ENCODE measurements around the gene C1orf21. TPM values are rescaled to one million over a fixed set of nuclear protein-coding genes. Genes with fewer than 3 reads are reported as not detected.

The C1orf21 gene
- polyA plus RNA-seq, 1 experiment, result 4.3 TPM

GRCh38 chr1:184487531-184488193 is 100.8 kb downstream of the C1orf21 start:
- ChIA-PET CTCF (no interaction called here), POLR2A (no interaction called here)
- H3K36me3 ChIP-seq (ENCODE audit: control insufficient read depth, insufficient read depth, low read length), result no peaks in the 10 kb centered on the region
- no peaks in the 10 kb centered on the region for H3K27me3 ChIP-seq (ENCODE audit: control insufficient read depth, insufficient read depth, low read length)
- TF ChIP-seq CTCF (IDR thresholded peaks at IDR 0.05; ENCODE audit: insufficient read depth, low read depth, low read length), result no peak
- no peak for DNase-seq (ENCODE audit: low read depth)
- no peak overlapping the region for H3K4me3 ChIP-seq (ENCODE audit: low read depth, low read length)

DNA sequence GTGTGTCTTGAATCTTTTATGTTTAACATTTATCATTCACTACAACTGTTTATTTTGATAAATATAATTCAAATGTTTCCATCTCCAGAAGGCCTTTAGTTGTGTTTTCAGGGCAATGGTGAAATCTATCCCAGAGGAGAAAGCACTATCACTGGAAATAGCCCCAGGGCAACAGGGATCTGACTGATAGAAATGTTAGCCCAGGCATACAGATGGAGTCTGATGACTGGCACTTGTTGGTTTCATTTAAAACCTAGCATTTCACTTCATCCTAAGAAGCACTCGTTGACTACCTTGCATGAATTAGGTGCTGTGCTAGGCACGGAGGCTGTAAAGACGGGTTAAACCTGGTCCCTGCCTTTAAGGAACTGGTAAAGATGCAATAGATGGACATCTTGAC is 103.1 kb downstream of the C1orf21 start:
- H3K27me3 ChIP-seq (ENCODE audit: control insufficient read depth, insufficient read depth, low read length), result no peaks in the 10 kb centered on the region
- ChIA-PET CTCF (no interaction called here), POLR2A (no interaction called here)
- no peaks in the 10 kb centered on the region for H3K36me3 ChIP-seq (ENCODE audit: control insufficient read depth, insufficient read depth, low read length)
- no peak overlapping the region for H3K4me3 ChIP-seq (ENCODE audit: low read depth, low read length)
- no peak for DNase-seq (ENCODE audit: low read depth)
- TF ChIP-seq CTCF (IDR thresholded peaks at IDR 0.05; ENCODE audit: insufficient read depth, low read depth, low read length), result no peak

DNA sequence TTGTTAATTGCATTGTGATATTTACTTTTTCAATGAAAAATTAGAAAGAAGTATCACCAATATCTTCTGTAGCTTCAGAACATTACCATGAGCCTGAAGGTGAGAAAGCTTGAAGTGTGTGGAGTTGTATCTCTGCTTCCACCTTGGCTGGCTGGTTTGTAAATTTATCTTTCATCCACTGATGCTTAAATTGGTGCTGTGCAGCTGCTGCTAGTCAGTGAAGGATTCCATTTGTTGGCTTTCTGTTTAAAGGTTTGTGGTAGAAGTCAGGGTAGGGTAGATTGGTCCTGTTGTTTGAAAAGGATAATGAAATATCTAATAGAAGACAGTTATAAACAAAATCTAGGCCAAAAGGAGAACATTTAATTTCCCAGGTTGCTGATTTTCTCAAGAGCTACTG is 105.7 kb downstream of the C1orf21 start:
- CTCF ChIA-PET, result interaction anchor here (1.1 to 2.2 kb wide), 3 partner anchors 28 to 172 kb away, joined by 3 to 8 read pairs (median 4); partner anchors contain the start of gene C1orf21

DNA sequence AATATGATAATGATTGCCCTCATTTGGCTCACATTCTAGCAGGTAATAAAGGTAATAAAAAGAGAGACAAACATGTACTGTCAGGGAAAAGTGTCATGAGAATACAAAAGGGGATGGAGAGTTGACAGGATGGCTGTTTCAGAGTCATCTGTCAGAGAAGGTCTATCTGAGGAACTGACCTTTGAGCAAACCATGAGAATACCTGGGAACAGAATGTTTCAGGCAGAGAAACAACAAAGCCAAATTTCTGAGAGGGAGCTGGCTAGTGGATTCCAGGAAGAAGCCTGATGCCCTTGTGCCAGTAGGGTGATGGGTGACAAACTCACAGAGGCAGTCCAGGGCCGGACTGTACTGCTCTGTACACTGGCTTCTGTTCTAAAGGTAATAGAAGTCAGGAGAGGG is 107.2 kb downstream of the C1orf21 start:
- POLR2A ChIA-PET, result interaction anchor here (0.8 kb wide), 1 partner anchor 1428 kb away, joined by 6 read pairs; no protein-coding TSS in a partner anchor
- H3K36me3 ChIP-seq (ENCODE audit: control insufficient read depth, insufficient read depth, low read length), result no peaks in the 10 kb centered on the region
- DNase-seq (ENCODE audit: low read depth), result no peak
- CTCF ChIA-PET, result interaction anchor here (2.2 kb wide), 1 partner anchor 170 kb away, joined by 8 read pairs; no protein-coding TSS in a partner anchor
- no peak for TF ChIP-seq CTCF (IDR thresholded peaks at IDR 0.05; ENCODE audit: insufficient read depth, low read depth, low read length)
- no peaks in the 10 kb centered on the region for H3K27me3 ChIP-seq (ENCODE audit: control insufficient read depth, insufficient read depth, low read length)
- H3K4me3 ChIP-seq (ENCODE audit: low read depth, low read length), result no peak overlapping the region

More for the DNA sequence above, 105.7 kb downstream of the C1orf21 start:
- H3K36me3 ChIP-seq (ENCODE audit: control insufficient read depth, insufficient read depth, low read length), result no peaks in the 10 kb centered on the region
- POLR2A ChIA-PET, result no interaction called here
- no peak overlapping the region for H3K4me3 ChIP-seq (ENCODE audit: low read depth, low read length)
- TF ChIP-seq CTCF (IDR thresholded peaks at IDR 0.05; ENCODE audit: insufficient read depth, low read depth, low read length), result no peak
- no peak for DNase-seq (ENCODE audit: low read depth)
- H3K27me3 ChIP-seq (ENCODE audit: control insufficient read depth, insufficient read depth, low read length), result no peaks in the 10 kb centered on the region

DNA sequence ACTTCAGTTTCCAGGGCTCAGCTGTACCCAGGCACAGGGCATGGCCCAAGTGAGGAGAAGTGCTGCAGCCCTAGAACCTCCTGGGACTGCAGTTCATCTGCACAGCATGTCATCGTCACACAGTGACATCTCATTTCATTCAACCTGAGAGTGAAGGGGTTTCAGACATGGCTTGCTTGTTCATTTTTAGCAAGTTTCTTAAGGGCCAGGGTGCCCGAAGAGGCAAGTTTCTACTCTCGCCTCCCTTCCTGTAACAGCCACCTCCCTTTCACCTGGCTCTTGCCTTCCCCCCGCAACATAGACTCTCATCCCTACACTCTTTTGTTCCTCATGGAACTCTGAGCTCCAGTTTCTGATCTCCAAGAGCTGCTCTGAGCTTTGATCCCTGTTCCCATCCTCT is 108.1 kb downstream of the C1orf21 start:
- no peaks in the 10 kb centered on the region for H3K27me3 ChIP-seq (ENCODE audit: control insufficient read depth, insufficient read depth, low read length)
- ChIA-PET POLR2A (interaction anchor here (0.8 kb wide), 1 partner anchor 1427 kb away, joined by 6 read pairs; no protein-coding TSS in a partner anchor), CTCF (interaction anchor here (1.1 kb wide), 1 partner anchor 169 kb away, joined by 3 read pairs; no protein-coding TSS in a partner anchor)
- H3K36me3 ChIP-seq (ENCODE audit: control insufficient read depth, insufficient read depth, low read length), result no peaks in the 10 kb centered on the region
- TF ChIP-seq CTCF (IDR thresholded peaks at IDR 0.05; ENCODE audit: insufficient read depth, low read depth, low read length), result no peak
- no peak for DNase-seq (ENCODE audit: low read depth)
- H3K4me3 ChIP-seq (ENCODE audit: low read depth, low read length), result no peak overlapping the region

Measured in BJ (cell line).